Measurements from ENCODE around the gene RREB1.

RREB1 gene

DNA sequence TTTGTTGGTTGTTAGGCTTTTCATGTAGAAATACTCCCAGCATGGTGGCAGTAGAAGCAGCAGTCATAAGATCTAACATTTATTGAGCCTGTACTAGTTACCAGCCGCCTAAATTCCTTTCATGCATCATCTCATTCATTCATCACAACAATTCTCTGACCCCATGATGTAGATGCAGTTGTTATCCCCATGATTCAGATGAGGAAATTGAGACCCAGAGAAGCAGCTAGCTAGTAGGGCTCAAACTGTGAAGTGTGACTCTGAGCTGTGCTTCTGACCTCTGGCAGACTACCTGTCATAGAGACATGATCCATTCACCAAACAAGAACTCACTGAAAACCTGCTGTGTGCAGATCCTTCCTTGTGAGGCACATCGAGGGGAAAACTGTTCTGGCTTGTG lies 16.9 kb downstream of the RREB1 start:
- no peak for DNase-seq

DNA sequence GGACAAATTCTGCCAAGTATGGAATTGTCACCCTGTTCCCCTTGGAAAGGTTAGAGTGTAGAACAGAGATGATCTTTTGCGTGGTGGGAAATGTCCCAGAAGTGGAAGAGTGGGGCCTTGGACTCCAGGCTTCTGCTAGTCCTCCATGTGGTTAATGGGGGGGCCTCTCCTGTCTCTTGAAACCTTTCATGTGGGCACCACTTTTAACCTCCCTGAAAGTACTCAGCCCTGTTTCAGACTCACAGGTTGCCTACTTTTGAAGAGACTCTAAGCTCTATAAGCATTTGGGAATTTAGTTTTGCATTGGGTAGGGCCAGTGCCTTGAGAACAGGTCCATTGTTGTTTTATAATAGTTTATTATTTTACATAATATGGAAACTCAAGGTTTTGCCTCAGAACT lies 17.5 kb downstream of the RREB1 start:
- DNase-seq: no peak

DNA sequence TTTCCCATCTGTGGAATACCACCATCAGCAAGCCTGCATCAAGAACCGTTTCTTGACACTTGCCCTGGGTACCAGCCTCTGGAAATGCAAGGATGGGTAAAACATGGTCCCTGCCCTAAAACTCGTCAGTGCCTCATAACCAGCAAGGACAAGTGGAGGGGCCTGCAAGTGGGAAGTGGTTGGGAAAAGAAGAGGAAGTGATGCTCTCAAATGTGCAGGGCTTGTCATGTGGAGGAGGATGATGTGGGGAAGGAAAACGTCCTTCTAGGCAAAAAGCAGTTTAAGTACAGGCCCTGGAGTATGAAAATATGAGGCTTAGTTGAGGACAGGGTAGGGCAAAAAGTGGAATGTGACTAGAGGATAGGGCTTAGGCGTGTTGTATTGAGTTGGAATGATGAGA lies 19.0 kb downstream of the RREB1 start:
- no peak for DNase-seq

DNA sequence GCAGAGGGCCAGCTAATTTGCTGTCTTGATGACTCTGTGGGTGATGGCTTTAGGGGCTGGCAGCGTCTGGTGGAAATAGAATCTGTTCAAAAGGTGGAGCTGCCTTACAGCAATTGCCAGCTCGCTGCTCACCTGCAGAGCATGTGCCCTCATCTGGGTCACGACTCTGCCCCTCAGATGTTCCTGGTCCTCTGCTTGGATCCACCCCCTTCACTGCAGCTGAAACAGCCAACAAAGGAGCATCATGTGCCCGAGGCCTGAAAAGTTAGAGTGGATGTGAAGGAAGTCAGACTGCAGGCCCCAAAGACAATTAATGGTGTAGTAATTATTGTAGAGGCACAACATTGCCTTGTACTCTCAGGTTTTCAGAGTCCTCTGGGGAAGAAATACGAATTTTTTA lies 19.9 kb downstream of the RREB1 start:
- DNase-seq: no peak

DNA sequence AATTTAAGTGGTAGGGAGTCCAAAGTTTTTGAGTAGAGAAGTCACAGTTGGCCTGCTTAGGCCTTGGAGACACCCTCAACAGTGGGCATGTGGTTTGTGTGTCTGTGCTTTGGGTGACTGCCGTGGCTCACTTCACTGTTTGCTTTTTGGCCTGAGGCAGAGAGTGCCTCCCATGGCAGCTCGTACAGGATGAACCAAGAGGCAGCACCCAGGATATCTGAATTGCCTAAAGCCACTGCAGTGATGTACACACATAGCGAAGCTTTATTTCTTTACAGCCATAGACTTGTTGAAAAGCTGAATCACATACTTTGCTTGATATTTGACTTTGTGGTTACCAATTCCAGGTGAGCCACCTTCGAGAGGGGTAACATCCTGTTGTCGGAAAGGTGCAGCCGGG lies 21.6 kb downstream of the RREB1 start:
- no peak for DNase-seq

DNA sequence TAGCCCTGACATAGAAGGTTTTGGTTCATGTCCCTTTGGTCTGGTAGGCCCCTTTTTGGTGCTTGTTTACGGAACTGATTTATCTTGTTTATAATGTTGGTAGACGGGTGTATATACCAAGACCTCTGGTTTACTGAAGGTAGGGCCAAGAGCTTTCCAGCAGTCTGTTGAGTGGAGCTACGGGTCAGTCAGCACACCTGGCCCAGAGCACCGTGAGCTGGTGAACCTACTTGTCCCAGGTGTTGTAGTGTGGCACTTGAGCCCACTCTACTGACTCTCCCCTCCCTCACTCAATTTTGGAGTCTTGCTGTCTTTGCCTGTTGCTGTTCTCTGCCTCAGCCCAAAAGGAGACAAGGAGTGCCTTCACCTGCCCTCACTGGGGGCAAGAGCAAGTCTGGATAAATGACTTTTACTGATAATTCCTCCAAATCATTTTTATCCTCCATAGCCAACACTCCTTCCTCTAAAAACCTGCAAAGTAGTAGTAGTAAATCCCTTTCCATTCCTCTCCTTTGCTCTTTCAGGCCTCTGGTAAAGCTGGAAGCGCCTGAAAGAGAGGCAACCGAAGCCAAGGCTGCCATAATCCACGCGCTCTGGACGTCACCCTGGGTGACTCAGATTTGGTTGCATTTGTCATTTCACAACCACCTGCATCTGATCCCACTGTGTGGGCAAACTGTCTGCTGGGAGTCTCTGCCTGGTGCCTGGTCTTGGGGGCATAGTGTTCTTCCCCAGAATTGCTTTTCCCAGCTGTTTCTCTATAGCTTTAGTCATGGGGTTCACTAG lies 22.2 kb downstream of the RREB1 start:
- peak; percentile 67 for DNase-seq

DNA sequence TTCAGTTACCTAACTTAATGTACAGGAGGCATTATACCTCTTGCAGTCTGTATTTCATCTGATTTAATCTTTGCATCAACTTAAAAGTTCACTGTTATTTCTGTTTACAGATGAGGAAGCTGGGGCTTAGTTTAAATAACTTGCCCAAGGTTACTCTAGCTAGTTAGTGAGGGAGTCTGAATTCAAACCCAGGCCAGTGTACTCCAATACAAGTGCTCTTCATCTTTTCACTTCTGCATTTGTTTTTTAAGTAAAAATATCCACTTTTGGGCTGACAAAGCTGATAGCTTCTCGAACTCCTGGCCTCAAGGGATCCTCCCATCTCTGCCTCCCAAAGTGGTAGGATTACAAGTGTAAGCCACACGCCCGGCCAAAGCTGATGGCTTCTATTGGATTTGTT lies 23.6 kb downstream of the RREB1 start:
- DNase-seq: no peak

DNA sequence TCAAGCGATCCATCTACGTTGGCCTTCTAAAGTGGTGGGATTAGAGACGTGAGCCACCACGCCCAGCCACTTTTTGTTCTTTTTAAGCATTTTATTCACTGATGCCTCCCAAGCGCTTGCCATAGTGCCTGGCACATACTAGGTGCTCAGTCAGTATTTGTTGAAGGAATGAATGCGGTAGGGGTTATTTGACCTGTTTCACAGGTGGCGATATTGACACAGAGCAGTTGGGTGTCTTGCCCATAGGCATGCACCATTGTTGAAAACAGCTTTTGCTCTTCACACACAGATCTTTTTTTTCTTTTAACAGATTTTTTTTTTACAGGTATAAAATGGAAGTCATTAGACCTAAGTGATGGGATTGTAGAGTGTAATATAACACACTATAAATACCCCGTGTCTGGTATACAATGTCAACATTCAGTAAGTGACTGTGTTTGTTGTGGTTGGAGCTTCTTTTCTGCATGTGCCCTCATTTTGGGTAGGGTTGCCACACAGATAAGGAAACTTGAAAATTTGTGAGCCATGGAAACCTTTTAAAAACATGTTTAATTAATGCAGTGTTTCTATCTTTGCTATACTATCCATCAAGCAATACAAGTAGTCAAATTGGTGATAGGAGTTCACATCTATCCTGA lies 24.8 kb downstream of the RREB1 start:
- no peak for DNase-seq

DNA sequence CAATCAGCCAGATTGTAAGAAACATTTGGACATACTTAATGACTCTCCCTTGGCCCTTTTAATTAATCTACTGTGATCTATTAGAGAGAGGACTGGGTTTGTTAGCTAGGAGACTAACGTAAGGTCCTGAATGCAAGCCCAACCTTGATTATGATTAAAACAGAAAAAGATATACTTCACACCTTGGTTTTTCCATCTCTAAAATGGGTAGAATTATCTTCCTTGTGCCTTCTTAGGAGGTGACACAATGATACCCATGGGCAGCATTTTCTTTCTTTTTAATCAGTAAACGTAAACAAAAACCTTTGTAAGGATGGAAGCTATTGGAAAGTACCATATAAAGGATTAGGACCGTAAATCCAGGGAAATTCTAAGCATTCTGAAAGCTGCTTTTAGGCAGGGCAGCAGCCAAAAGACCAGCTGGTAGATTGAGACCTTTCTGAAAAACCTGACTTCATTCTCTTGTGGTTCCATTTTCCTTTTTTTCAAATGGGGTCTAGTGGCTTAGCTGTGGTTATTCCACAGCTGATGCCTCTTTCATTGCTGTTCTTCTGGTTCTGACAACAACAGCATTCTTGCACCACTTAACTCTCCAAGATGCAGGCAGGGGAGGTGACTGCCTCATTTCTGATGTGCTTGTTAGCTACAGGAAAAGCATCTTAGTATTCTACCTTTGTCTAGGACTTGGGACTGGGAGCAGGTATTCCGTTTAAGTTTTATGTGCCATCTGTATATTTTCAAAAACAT lies 27.4 kb downstream of the RREB1 start:
- no peak for DNase-seq

DNA sequence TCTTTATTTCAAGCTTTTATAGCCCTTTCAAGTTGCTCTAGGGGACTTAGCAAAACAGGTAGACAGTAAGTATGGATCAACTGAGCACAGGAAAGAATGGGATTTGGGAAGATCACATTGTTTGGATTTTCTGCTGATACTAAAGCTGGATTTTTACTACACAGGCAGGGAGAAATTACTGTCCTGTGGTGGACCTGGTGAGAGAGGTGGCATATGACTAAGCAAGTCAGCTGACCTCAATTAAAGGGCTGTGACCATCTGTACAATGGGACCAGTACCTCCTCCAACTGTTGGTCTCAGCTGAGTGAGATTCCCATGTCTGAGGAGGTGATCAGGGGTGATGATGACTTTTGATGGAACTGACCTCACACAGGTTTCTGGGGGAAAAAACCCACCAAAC lies 28.0 kb downstream of the RREB1 start:
- no peak for DNase-seq

DNA sequence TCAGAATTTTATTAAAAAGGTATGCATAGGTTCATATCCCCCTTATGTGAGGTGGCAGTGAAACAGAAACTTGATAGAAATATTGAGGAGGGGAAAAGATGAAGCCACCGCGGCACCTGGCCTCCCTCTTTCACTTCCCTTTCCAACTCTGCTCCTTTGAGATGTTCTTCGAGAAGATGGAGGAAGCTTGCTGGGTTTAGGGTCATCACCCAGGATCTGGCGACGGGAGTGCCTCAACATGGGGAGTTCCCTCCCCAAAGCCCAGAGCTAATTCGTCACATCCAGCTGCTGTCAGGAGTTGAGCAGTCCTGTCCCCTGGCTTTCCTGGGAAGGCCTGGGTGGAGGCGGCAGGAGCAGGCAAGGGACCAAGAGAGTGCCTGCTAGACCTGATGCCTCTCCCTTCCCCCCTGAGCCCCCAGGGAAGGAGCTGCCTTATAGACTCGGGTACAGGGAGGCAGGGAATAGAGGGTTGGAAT lies 29.1 kb downstream of the RREB1 start:
- DNase-seq: no peak

DNA sequence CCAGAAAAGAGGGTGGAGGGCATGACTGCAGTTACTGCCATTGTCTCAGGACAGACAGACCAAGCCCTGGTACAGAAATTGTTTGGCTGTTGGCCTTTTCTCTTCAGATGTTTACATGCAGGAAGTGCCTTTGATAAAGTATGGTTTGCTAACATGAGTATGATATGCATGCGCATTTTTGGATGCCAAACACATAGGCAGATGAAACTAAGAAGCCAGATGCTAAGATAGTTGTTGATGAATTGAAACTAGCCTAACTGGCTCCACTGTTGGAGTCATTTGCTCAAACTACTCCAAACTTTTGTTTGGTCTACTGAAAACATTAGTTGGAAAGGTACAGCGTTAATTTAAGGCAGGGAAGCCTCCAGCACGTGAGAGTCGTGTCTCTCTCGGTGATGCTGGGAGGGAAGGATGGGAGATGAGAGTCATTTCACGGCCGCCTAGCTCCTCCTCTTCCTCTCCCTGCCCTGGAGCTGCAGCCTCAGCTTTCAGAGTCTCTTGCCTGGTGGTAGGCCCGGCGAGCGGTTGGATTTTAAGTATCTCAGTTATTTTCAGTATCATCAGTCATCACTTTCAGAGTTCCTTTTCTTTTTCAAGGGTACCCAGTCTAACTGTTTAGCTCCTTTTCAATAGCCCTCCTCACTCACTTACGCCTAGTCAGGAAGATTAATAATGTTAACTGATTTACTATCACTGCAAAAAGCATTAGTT lies 29.7 kb downstream of the RREB1 start:
- peak; percentile 77 for DNase-seq

DNA sequence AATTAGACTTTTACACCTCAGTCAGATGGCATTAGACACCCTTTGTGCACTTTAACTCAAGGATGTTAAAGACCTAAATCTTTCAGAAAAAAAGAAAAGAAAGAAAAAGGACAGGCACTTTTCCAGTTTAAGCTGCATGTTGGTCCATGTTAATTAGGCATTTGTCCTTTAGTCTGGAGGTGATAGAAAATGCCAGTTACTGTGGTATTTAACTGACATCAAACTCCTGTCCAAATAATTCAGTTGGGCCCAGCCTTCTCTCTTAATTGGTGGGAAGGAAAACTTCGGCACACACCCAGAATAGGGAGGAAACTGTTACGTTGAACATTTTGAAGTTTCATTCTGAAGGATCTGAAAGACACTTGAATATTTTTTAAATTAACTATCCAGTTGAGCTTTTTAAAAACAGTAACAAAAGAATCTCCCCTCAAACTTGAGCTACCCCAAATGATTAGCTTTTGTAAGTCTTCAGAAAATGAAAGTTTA lies 30.3 kb downstream of the RREB1 start:
- no peak for DNase-seq

DNA sequence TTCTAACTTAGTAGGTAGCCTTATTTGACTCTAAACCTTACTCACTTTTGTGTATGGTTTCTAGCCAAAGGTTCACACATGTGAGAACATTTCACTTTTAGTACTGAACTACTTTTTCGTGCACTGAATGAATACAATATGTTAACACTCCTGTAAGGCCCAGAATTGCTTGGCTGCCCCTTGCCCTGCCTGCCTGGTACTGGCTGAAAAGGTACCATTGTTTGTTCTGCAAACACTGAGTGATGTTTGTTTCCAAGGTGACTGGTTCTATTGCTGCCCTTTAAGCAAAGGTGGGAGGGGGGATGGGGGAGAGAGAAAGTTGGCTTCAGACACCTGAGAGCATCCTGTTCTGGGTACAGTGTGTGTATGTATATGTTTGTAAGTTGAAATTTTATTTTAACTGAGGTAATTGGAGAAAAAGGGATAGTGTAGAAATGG lies 31.2 kb downstream of the RREB1 start:
- no peak for DNase-seq

DNA sequence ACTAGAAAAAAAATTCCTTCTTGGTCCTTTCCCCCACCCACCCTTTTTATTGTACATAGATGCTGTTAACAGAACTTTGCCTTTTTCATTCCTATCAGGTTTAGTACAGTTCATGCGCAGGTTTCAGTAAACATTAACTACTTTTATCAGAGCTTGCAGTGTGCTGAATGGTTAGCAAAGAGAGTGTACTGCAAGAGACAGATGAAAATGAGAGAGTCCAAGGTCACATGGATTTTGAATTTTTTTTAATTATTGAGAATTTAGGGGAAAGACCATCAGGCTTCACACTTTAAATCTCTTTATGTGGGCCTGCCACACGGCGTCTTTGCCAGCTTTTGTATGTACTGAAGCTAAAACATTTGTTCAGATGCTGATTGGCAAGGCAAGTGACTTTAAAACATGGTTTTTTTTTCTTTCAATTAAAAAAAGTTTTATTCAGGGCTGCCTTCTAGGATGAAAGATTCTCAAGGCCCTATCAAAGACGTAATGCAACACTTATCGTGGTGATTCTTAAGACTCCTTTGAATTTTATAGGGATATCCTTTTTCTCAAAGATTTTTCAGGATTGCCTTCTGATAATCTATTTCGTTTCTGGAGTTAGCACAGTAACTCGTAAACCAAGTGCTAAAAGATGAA lies 32.2 kb downstream of the RREB1 start:
- no peak for DNase-seq

DNA sequence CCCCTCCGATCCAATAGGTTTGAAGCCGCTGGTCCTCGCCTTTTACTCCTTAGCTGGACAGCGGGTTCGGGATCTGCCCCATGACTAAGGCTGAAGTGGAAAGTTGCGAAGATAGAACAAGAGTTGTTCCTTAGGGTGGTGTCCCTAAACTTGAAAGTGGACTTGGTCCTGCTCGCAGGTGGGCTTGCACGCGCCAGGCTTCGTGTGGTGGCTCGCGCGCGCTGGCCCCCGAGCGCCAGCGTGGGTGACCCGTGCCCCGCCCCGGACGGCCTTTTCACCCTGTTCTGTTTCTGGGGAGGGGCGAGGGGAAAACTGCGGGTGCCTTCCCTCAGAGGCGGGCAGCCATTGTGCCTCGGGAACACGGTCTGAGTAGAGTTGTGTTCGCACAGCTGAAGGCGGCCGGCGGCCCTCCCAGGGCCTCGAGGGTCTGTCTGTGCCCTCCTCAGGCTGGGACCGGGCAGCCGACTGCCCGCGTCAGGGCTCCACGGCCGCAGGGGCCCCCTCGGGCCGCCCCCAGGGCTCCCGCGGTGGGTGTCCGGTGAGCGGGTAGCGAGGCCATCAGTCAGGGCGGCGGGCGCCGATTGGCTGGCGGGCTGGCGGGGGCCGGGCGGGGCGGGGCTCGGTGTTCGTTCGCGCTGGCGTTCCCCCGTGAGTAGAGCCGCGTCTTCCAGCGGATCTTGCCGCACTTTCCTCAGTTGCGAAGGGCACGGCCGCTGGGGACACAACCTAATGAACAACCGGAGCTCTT lies 33.0 kb downstream of the RREB1 start:
- DNase-seq: peak; percentile 86

DNA sequence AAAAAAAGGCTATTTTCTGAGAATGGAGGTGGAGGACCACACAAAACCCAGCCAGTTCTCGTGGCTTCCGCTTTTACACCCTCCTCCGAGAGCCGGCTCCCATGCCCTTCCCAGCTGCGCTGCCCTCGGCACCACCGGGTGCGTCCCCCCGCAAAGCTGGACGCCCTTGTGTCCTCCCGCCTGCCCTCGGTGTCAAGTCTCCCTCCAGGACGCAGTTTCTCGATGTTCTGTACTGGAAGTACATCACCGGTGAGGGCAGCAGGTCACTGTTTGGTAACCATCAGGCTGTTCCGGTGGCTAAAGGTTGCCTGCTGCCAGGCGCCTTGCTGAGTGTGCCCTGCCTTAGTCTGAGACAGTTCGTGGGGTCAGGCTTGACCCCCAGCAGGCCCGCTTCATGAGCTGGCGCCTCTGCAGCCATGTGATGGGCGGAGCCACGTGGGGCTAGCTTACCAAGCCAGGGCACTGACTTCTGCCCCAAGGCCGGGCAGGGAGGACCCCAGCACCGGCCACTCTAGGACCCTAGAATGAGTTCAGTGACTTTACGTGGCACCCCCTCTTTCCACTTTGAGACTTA lies 34.6 kb downstream of the RREB1 start:
- no peak for DNase-seq

DNA sequence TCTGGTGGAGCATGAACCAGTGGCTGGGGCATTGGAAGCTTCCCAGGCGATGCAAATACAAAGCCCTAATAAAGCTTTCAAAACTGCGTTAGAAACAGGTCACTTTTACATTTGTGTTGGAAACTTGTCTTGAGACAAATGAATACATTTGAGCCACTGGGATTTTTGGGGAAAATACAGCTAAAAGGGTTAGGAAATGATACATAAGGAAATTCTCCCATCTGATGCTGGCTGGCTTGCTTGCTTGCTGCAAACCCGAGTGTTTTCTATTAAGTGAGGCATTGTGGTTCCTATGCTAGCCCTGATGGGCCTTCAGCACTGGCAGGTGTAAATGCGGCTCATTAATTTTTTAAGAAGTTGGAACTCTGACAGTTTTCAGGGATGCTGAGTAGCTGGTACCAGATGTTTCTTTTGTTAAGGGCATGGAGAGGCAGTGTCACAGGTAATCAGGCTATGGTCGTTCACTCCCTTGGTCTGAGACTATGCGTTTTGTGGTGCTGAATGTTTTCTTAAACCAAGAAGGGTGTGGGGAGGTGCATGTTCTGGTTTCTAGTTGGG lies 35.2 kb downstream of the RREB1 start:
- DNase-seq: no peak

DNA sequence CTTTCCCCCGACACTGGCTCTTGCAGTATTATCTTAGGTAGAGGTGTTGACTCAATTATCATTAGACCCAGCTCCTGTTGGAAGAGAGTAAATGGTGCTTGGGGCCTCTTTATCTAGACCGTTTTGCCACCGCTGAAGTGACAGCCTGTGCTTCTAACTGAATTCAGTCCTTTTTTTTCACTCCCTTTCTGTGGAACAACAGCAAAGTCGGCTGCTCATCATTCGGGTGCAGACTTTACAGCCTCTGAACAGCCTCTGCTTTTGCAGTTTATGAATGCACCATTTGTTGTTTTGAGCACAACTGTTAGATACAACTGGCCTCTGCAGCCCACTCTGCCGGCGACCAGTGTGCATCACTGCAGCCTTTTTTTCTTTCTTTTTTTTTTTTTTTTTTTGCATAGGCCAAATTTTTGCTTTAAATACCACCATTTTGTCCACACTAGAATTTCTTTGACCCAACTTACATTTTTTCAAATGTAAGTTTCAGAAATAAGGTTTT lies 35.8 kb downstream of the RREB1 start:
- DNase-seq: no peak

DNA sequence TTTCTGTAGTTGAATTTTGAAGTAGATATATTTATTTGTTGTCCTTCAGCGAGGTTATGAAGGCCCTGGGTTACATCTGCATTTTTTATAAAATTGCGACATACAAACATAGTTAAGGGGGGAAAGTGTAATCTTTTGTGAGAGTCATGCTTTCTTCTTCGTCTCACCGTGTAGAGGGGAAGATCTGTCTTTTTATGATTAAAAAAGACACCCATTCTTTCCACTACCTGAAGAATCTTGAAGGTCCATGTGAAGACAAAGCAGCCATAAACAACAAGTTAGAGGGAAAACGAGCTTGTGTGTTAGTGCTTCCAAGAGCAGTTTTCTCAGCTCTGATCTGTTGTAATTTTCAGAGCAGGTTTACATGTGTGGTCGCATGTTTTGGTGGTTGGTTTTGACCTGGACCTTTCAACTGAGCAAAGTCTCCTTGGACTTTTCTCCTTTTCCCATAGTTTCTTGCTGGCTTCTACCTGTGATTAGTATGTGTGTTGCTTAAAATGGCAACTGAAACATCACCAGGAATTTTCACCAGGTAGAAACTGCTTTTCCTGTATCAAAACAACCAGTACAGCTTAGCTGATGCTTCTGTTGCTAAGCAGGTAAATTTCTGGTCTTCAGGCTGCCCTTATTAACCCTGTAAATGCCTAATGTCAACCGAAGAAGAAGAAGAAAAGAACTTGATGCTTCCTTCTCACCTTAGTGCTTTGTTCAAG lies 37.3 kb downstream of the RREB1 start:
- DNase-seq: no peak
